Measurements from ENCODE around the gene CIAO2A.

GRCh38 chr15:64095431-64095794 lies 1.8 kb upstream of the CIAO2A start:
- TF ChIP-seq, protein P1, sequence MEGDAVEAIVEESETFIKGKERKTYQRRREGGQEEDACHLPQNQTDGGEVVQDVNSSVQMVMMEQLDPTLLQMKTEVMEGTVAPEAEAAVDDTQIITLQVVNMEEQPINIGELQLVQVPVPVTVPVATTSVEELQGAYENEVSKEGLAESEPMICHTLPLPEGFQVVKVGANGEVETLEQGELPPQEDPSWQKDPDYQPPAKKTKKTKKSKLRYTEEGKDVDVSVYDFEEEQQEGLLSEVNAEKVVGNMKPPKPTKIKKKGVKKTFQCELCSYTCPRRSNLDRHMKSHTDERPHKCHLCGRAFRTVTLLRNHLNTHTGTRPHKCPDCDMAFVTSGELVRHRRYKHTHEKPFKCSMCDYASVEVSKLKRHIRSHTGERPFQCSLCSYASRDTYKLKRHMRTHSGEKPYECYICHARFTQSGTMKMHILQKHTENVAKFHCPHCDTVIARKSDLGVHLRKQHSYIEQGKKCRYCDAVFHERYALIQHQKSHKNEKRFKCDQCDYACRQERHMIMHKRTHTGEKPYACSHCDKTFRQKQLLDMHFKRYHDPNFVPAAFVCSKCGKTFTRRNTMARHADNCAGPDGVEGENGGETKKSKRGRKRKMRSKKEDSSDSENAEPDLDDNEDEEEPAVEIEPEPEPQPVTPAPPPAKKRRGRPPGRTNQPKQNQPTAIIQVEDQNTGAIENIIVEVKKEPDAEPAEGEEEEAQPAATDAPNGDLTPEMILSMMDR (IDR thresholded peaks at IDR 0.05; ENCODE audit: low read depth, low read length) = no peak
- TF ChIP-seq POLR2A (IDR thresholded peaks at IDR 0.05; ENCODE audit: extremely low read depth, insufficient read length) = no peak
